Testis (tissue), 3 donors: ENCODE results near the gene STRN3. TPM values are rescaled to one million over a fixed set of nuclear protein-coding genes. Genes with fewer than 3 reads are reported as not detected.
"Not testable (repeated sequence)": the region's sequence is repeated elsewhere in the genome, so short reads cannot be mapped to it uniquely, and the experiment has no call there.

Source experiments
- DNase-seq: peaks from one replicate; pipeline ENCODE4 v3.0.0-alpha.2; 2019
- H3K27ac ChIP-seq, 2 donors: fragments of 200-600 bp; sonication (generic); one replicate each; pipeline ENCODE4 v1.5.1; 2019
- H3K27me3 ChIP-seq: fragments of 200-600 bp; sonication (generic); one replicate; pipeline ENCODE4 v1.5.1; 2019
- H3K36me3 ChIP-seq: fragments of 200-600 bp; sonication (generic); one replicate; pipeline ENCODE4 v1.5.1; 2017; ENCODE audit warnings: low read depth; ENCODE audit errors: missing control alignments
- H3K4me1 ChIP-seq: fragments of 200-600 bp; sonication (generic); one replicate; pipeline ENCODE4 v1.5.1; 2019
- H3K4me3 ChIP-seq, 2 donors: fragments of 200-600 bp; sonication (generic); one replicate each; pipeline ENCODE4 v1.5.1; 2017 to 2019
- H3K9me3 ChIP-seq: fragments of 200-600 bp; sonication (generic); one replicate; pipeline ENCODE4 v1.5.1; 2017
- CTCF ChIP-seq, 3 experiments: fragments of 450-650 bp in 2 of 3; fragments of 200-600 bp in 1 of 3; sonication (generic) in 1 of 3; IDR thresholded peaks; one replicate each; pipeline ENCODE4 v1.5.1; 2016 to 2019; ENCODE audit warnings: antibody characterized with exemption in 3 of 3, mild to moderate bottlenecking in 2 of 3, moderate library complexity in 1 of 3
- POLR2A ChIP-seq: fragments of 450-650 bp; IDR thresholded peaks from one replicate; pipeline ENCODE4 v1.6.1; 2017; ENCODE audit warnings: antibody characterized with exemption, mild to moderate bottlenecking, moderate library complexity
- WGBS, 2 donors: methylation state at CpG; one replicate each; pipeline ENCODE4 v1.1.5; 2018; 5-methylcytosine and 5-hydroxymethylcytosine counted together
- intact Hi-C: fragments of 100-400 bp; cut with DNase I; formaldehyde crosslinking; loops from one replicate; pipeline ENCODE4 v1.15.1; 2023; ENCODE audit warnings: low total_unique reads
- polyA plus RNA-seq: library from polyadenylated mRNA; stranded (reverse); fragments of 350-450 nt; fragmentation: Illumina TruSeq; extraction: RNeasy Lipid Tissue Mini Kit (QIAGEN cat#74804); gene quantifications from one replicate; pipeline ENCODE4 v1.2.3, GENCODE V29; 2014; ENCODE audit warnings: low read depth, low replicate concordance; ENCODE audit not compliant: insufficient read depth
- total RNA-seq, 2 donors: library from RNA; depleted of rRNA; stranded (reverse); fragments of >200 nt; gene quantifications; one replicate each; pipeline ENCODE4 v1.2.3, GENCODE V29; 2016

The STRN3 gene
- total and polyA plus RNA-seq, 3 donors from 2014 or later, result 35.1 to 65.2 (median 60.1) TPM

- WGBS, 2 donors, result 94 to 97% methylated on average over 4 of the region's 4 CpGs
- H3K4me3 ChIP-seq, result no peak overlapping the region
- DNase-seq, result no peak
- TF ChIP-seq CTCF (IDR thresholded peaks at IDR 0.05), result no peak
- no peak for TF ChIP-seq POLR2A
- H3K27me3 ChIP-seq, result no peaks in the 10 kb centered on the region
- no peaks in the 10 kb centered on the region for H3K9me3 ChIP-seq
- H3K36me3 ChIP-seq, result no peaks in the 10 kb centered on the region
- no peak overlapping the region for H3K27ac ChIP-seq
- no peaks in the 10 kb centered on the region for H3K4me1 ChIP-seq
- intact Hi-C loops, result no loop called here
Measured at GRCh38 chr14:30940886-30941285, 85.3 kb downstream of the STRN3 start.

GRCh38 chr14:30938617-30939016, 87.6 kb downstream of the STRN3 start:
- DNase-seq, result no peak
- Histone ChIP-seq H3K27me3 (no peaks in the 10 kb centered on the region), H3K4me1 (no peaks in the 10 kb centered on the region), H3K36me3 (no peaks in the 10 kb centered on the region), H3K27ac (no peak overlapping the region), H3K9me3 (no peaks in the 10 kb centered on the region), H3K4me3 (no peak overlapping the region)
- WGBS, 2 donors, result 89 to 98% methylated on average over 2 of the region's 2 CpGs
- TF ChIP-seq CTCF (IDR thresholded peaks at IDR 0.05) (no peak), POLR2A (no peak)
- intact Hi-C loops, result no loop called here

- WGBS, 2 donors, result 77 to 84% methylated on average over 2 of the region's 2 CpGs
- H3K4me3 ChIP-seq, result no peak overlapping the region
- H3K27ac ChIP-seq, result no peak overlapping the region
- no peak for DNase-seq
- H3K27me3 ChIP-seq, result no peaks in the 10 kb centered on the region
- H3K4me1 ChIP-seq, result no peaks in the 10 kb centered on the region
- no peaks in the 10 kb centered on the region for H3K9me3 ChIP-seq
- TF ChIP-seq POLR2A (no peak), CTCF (IDR thresholded peaks at IDR 0.05) (no peak)
- intact Hi-C loops, result no loop called here
- no peaks in the 10 kb centered on the region for H3K36me3 ChIP-seq
Measured at GRCh38 chr14:30935445-30935844, 90.7 kb downstream of the STRN3 start.

GRCh38 chr14:30933937-30934336, 92.2 kb downstream of the STRN3 start:
- H3K36me3 ChIP-seq, intact Hi-C loops, H3K4me1 ChIP-seq, DNase-seq, H3K4me3 ChIP-seq, H3K27me3 ChIP-seq, H3K27ac ChIP-seq, H3K9me3 ChIP-seq: not testable (repeated sequence)
- 96 to 97% methylated on average over 13 of the region's 13 CpGs for WGBS, 2 donors

GRCh38 chr14:30928462-30928861, 97.7 kb downstream of the STRN3 start:
- no peak for TF ChIP-seq CTCF (IDR thresholded peaks at IDR 0.05)
- no peak for TF ChIP-seq POLR2A
- Histone ChIP-seq H3K4me3 (no peak overlapping the region), H3K36me3 (no peaks in the 10 kb centered on the region), H3K9me3 (no peaks in the 10 kb centered on the region), H3K27ac (no peak overlapping the region), H3K27me3 (no peaks in the 10 kb centered on the region), H3K4me1 (no peaks in the 10 kb centered on the region)
- intact Hi-C loops, result no loop called here
- no peak for DNase-seq
